MM.1S (cell line): Measurements from ENCODE around the gene COX6A1.

Experiments used
- DNase-seq: peaks from one replicate; pipeline ENCODE4 v3.0.0-alpha.2; 2015
- H2AFZ ChIP-seq: fragments of 300-600 bp; sonication (generic); 2 replicates; pipeline ENCODE4 v1.6.0; 2016; ENCODE audit warnings: antibody characterized with exemption, low read length
- H3F3A ChIP-seq: fragments of 300-600 bp; sonication (generic); 2 replicates; pipeline ENCODE4 v1.6.1; 2016; ENCODE audit warnings: mild to moderate bottlenecking, antibody characterized with exemption, low read length, moderate library complexity, mixed read lengths; ENCODE audit not compliant: insufficient read depth
- H3K27ac ChIP-seq: fragments of 300-600 bp; sonication (generic); 2 replicates; pipeline ENCODE4 v1.5.1; 2016; ENCODE audit warnings: mild to moderate bottlenecking, low read length
- H3K27me3 ChIP-seq: fragments of 300-600 bp; sonication (generic); replicated peaks from 2 replicates; pipeline ENCODE4 v1.6.0; 2016; ENCODE audit warnings: low read length; ENCODE audit not compliant: insufficient read depth
- H3K36me3 ChIP-seq: fragments of 300-600 bp; sonication (generic); replicated peaks from 2 replicates; pipeline ENCODE4 v1.6.1; 2016; ENCODE audit warnings: mild to moderate bottlenecking, low read length, mixed read lengths; ENCODE audit not compliant: insufficient read depth
- H3K4me1 ChIP-seq: fragments of 300-600 bp; sonication (generic); 2 replicates; pipeline ENCODE4 v1.6.1; 2016; ENCODE audit warnings: low read length, mixed read lengths
- H3K4me2 ChIP-seq: fragments of 300-600 bp; sonication (generic); 2 replicates; pipeline ENCODE4 v1.6.0; 2016; ENCODE audit warnings: low read depth, low read length
- H3K4me3 ChIP-seq: fragments of 300-600 bp; sonication (generic); 2 replicates; pipeline ENCODE4 v1.5.1; 2016; ENCODE audit warnings: low read length, mixed read lengths
- H3K79me2 ChIP-seq: fragments of 300-600 bp; sonication (generic); 2 replicates; pipeline ENCODE4 v1.6.1; 2016; ENCODE audit warnings: mixed run types, low read length, mixed read lengths
- H3K9ac ChIP-seq: fragments of 300-600 bp; sonication (generic); 2 replicates; pipeline ENCODE4 v1.6.1; 2016; ENCODE audit warnings: low read length, mixed read lengths
- H3K9me2 ChIP-seq: fragments of 300-600 bp; sonication (generic); replicated peaks from 2 replicates; pipeline ENCODE4 v1.6.1; 2016; ENCODE audit warnings: mild to moderate bottlenecking, low read length, mixed read lengths; ENCODE audit not compliant: insufficient read depth
- H3K9me3 ChIP-seq: fragments of 300-600 bp; sonication (generic); replicated peaks from 2 replicates; pipeline ENCODE4 v1.6.1; 2016; ENCODE audit warnings: mild to moderate bottlenecking, low read length, mixed read lengths; ENCODE audit not compliant: insufficient read depth
- H4K20me1 ChIP-seq: fragments of 300-600 bp; sonication (generic); 2 replicates; pipeline ENCODE4 v1.6.1; 2016; ENCODE audit warnings: mild to moderate bottlenecking, low read length, moderate library complexity, mixed read lengths; ENCODE audit not compliant: insufficient read depth
- CTCF ChIP-seq: fragments of 300-600 bp; sonication (generic); IDR thresholded peaks from 2 replicates; pipeline ENCODE4 v1.5.1; 2016; ENCODE audit warnings: antibody characterized with exemption, low read length, mixed read lengths
- EZH2 ChIP-seq: fragments of 300-600 bp; sonication (generic); optimal IDR thresholded peaks from 2 replicates; pipeline ENCODE3; 2017; ENCODE audit warnings: low read depth, mild to moderate bottlenecking, antibody characterized with exemption, low read length, mixed read lengths
- EZH2phosphoT487 ChIP-seq: fragments of 300-600 bp; sonication (generic); IDR thresholded peaks from 2 replicates; pipeline ENCODE4 v1.6.1; 2018; ENCODE audit warnings: antibody characterized with exemption, low read length

The COX6A1 gene

GRCh38 chr12:120413901-120414695 is 23.8 kb upstream of the COX6A1 start:
- Histone ChIP-seq H3K4me2 (no peak overlapping the region), H3K27me3 (no peaks in the 10 kb centered on the region), H3K9ac (no peak overlapping the region), H3K79me2 (no peaks in the 10 kb centered on the region), H2AFZ (no peak overlapping the region), H3K9me3 (no peaks in the 10 kb centered on the region), H3K36me3 (no peaks in the 10 kb centered on the region), H3F3A (no peaks in the 10 kb centered on the region), H3K27ac (no peak overlapping the region), H3K4me1 (no peaks in the 10 kb centered on the region), H3K9me2 (no peaks in the 10 kb centered on the region), H3K4me3 (no peak overlapping the region), H4K20me1 (no peaks in the 10 kb centered on the region)
- DNase-seq, result no peak
- TF ChIP-seq EZH2phosphoT487 (no peak), EZH2 (no peak), CTCF (no peak)

- Histone ChIP-seq H3K9ac (no peak overlapping the region), H3K9me3 (no peaks in the 10 kb centered on the region), H2AFZ (no peak overlapping the region), H3K27me3 (no peaks in the 10 kb centered on the region), H3K4me1 (no peaks in the 10 kb centered on the region), H3K36me3 (no peaks in the 10 kb centered on the region), H3K27ac (no peak overlapping the region), H3F3A (no peaks in the 10 kb centered on the region), H4K20me1 (no peaks in the 10 kb centered on the region), H3K79me2 (no peaks in the 10 kb centered on the region), H3K9me2 (no peaks in the 10 kb centered on the region), H3K4me3 (no peak overlapping the region), H3K4me2 (no peak overlapping the region)
- DNase-seq, result no peak
- TF ChIP-seq EZH2phosphoT487 (no peak), EZH2 (no peak), CTCF (no peak)
These were observed 21.3 kb upstream of the COX6A1 start for GRCh38 chr12:120416490-120417216.

DNA sequence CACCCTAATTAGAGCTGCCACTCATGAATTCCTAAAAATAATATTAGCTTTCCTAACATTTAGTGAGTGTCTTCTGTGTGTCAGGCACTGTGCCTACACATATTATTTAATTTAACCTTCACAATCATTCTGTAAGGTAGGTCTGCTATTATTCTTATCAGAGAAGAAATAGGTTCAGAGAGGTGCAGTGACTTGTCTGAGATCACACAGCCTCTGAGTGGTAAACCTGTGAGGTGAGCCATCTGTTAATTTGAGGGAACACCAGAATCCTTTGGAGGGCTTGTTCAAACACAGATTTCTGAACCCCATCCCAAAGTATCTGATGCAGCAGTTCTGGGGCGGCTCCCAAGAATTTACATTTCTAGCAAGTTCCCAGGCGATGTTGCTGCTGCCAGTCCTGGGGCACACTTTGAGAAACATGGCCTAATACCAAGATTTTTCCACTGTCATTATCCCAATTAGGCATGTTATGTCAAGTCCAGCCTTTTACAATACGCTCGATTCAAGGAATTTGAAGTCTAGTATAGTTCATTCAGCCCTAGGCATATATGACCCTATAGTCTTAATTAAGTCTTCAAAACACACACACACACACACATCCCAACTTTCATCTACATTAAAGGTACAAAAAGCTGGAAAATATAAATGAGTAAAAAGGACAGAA is 19.9 kb upstream of the COX6A1 start:
- H3K4me1 ChIP-seq, result no peaks in the 10 kb centered on the region
- no peak overlapping the region for H3K4me3 ChIP-seq
- no peak overlapping the region for H3K9ac ChIP-seq
- H3K36me3 ChIP-seq, result no peaks in the 10 kb centered on the region
- no peak for TF ChIP-seq CTCF
- no peak for TF ChIP-seq EZH2phosphoT487
- TF ChIP-seq EZH2, result no peak
- no peak overlapping the region for H2AFZ ChIP-seq
- no peaks in the 10 kb centered on the region for H3F3A ChIP-seq
- DNase-seq, result no peak
- H3K79me2 ChIP-seq, result no peaks in the 10 kb centered on the region
- no peaks in the 10 kb centered on the region for H3K9me3 ChIP-seq
- no peak overlapping the region for H3K27ac ChIP-seq
- no peaks in the 10 kb centered on the region for H4K20me1 ChIP-seq
- no peaks in the 10 kb centered on the region for H3K9me2 ChIP-seq
- H3K4me2 ChIP-seq, result no peak overlapping the region
- no peaks in the 10 kb centered on the region for H3K27me3 ChIP-seq
